ENCODE measurements around the gene ZNF468.
"Not testable (repeated sequence)": the region's sequence is repeated elsewhere in the genome, so short reads cannot be mapped to it uniquely, and the experiment has no call there.

ZNF468 gene

DNA sequence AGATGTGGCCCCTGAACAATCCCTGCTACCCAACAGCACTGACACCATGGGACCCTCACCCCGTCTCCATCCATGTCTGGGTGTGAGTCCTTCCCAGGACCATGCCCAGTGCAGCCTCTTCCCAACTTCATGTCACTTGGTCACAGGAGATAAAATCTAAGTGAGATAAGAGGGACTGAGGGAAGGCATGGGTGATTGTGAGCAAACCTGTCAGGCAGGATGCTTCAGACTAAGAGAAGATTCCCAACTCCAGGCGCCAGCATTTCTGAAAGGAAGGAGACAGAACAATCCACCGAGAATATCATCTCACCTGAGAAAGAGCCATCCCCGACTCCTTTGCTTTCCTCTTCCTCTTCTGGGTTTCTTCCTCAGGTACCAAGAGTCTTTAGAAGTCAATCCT lies 32.5 kb upstream of the ZNF468 start:
- DNase-seq (ENCODE audit: low read depth), result peak; percentile 54
- TF ChIP-seq, protein P1, sequence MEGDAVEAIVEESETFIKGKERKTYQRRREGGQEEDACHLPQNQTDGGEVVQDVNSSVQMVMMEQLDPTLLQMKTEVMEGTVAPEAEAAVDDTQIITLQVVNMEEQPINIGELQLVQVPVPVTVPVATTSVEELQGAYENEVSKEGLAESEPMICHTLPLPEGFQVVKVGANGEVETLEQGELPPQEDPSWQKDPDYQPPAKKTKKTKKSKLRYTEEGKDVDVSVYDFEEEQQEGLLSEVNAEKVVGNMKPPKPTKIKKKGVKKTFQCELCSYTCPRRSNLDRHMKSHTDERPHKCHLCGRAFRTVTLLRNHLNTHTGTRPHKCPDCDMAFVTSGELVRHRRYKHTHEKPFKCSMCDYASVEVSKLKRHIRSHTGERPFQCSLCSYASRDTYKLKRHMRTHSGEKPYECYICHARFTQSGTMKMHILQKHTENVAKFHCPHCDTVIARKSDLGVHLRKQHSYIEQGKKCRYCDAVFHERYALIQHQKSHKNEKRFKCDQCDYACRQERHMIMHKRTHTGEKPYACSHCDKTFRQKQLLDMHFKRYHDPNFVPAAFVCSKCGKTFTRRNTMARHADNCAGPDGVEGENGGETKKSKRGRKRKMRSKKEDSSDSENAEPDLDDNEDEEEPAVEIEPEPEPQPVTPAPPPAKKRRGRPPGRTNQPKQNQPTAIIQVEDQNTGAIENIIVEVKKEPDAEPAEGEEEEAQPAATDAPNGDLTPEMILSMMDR (IDR thresholded peaks at IDR 0.05; ENCODE audit: control insufficient read depth, extremely low read depth, insufficient read depth), result no peak
- H3K4me3 ChIP-seq (ENCODE audit: low read depth, low read length), result no peak overlapping the region

DNA sequence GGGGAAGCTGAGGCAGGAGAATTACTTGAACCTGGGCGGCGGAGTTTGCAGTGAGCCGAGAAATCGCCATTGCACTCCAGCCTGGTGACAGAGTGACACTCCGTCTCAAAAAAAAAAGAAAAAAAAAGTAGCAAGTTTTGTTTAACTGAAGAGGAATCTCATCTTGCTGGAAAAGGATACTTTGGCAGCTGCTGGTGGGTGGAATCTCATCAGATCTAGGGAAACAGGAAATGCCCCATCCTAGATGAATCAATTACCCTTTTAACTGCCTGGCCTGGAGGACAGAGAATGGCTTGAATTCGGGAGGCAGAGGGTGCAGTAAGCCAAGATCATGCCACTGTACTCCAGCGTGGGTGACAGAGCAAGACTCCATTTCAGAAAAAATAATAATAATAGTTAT lies 31.7 kb upstream of the ZNF468 start:
- H3K4me3 ChIP-seq (ENCODE audit: low read depth, low read length), result no peak overlapping the region
- no peak for DNase-seq (ENCODE audit: low read depth)
- TF ChIP-seq, protein P1 (IDR thresholded peaks at IDR 0.05; ENCODE audit: control insufficient read depth, extremely low read depth, insufficient read depth), result no peak

GRCh38 chr19:52880895-52881389 lies 23.5 kb upstream of the ZNF468 start:
- TF ChIP-seq, protein P1 (IDR thresholded peaks at IDR 0.05; ENCODE audit: control insufficient read depth, extremely low read depth, insufficient read depth), result no peak
- DNase-seq (ENCODE audit: low read depth), result no peak

DNA sequence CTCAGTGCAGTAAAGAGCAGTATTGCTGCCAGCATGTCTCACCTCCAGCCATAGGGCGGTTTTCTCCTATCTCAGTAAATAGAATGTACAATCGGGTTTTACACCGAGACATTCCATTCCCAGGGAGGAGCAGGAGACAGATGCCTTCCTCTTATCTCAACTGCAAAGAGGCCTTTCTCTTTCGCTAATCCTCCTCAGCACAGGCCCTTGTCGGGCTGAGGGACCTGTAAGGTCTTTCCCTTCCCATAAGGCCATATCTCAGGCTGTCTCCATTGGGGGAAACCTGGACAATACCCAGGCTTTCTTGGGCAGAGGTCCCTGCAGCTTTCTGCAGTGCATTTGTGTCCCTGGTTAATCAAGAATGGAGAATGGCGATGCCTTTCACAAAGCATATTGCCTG lies 15.6 kb upstream of the ZNF468 start:
- not testable (repeated sequence) for DNase-seq (ENCODE audit: low read depth); H3K4me3 ChIP-seq (ENCODE audit: low read depth, low read length)

More at GRCh38 chr19:52880895-52881389, 23.5 kb upstream of the ZNF468 start:
- no peak overlapping the region for H3K4me3 ChIP-seq (ENCODE audit: low read depth, low read length)

GRCh38 chr19:52871466-52871865 lies 14.0 kb upstream of the ZNF468 start:
- TF ChIP-seq, protein P1 (IDR thresholded peaks at IDR 0.05; ENCODE audit: control insufficient read depth, extremely low read depth, insufficient read depth), result no peak
- H3K4me3 ChIP-seq (ENCODE audit: low read depth, low read length), result no peak overlapping the region
- DNase-seq (ENCODE audit: low read depth), result no peak

DNA sequence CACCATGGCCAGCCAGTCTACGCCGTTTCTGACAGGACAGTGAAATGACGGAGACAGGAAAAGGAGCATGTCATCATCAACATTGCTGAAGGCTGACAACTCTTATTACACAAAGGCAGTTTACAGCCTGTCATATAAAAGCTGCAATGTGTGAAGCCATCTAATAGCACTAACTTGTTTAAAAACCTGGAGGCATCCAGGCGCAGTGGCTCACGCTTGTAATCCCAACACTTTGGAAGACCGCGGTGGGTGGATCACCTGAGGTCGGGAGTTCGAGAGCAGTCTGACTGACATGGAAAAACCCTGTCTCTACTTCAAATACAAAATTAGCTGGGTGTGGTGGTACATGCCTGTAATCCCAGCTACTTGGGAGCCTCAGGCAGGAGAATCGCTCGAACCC lies 10.6 kb upstream of the ZNF468 start:
- H3K4me3 ChIP-seq (ENCODE audit: low read depth, low read length); DNase-seq (ENCODE audit: low read depth): not testable (repeated sequence)

GRCh38 chr19:52856540-52857377 lies 660 bp downstream of the ZNF468 start:
- peak overlapping the region; percentile 81 for H3K4me3 ChIP-seq (ENCODE audit: low read depth, low read length)
- not testable (repeated sequence) for DNase-seq (ENCODE audit: low read depth)

- not testable (repeated sequence) for H3K4me3 ChIP-seq (ENCODE audit: low read depth, low read length); DNase-seq (ENCODE audit: low read depth)
These were observed 10.1 kb downstream of the ZNF468 start for GRCh38 chr19:52847352-52847751.

GRCh38 chr19:52840825-52841465 lies 16.5 kb downstream of the ZNF468 start:
- not testable (repeated sequence) for DNase-seq (ENCODE audit: low read depth)

GRCh38 chr19:52834289-52834688 lies 23.1 kb downstream of the ZNF468 start:
- not testable (repeated sequence) for H3K4me3 ChIP-seq (ENCODE audit: low read depth, low read length); DNase-seq (ENCODE audit: low read depth)

More at GRCh38 chr19:52840825-52841465, 16.5 kb downstream of the ZNF468 start:
- H3K4me3 ChIP-seq (ENCODE audit: low read depth, low read length), result not testable (repeated sequence)

- DNase-seq (ENCODE audit: low read depth); H3K4me3 ChIP-seq (ENCODE audit: low read depth, low read length): not testable (repeated sequence)
These were observed 23.9 kb downstream of the ZNF468 start for GRCh38 chr19:52833541-52833940.

GRCh38 chr19:52829866-52830265 lies 27.6 kb downstream of the ZNF468 start:
- not testable (repeated sequence) for DNase-seq (ENCODE audit: low read depth); H3K4me3 ChIP-seq (ENCODE audit: low read depth, low read length)

Measured in LNCaP clone FGC (cell line).